Natural killer cell (primary cell): ENCODE measurements around the gene MAEA. TPM values are rescaled to one million over a fixed set of nuclear protein-coding genes. Genes with fewer than 3 reads are reported as not detected.

Experiments used
- ATAC-seq, 3 donors: fragments of 150-1000 bp in 2 of 3; fragments of 200-7000 bp in 1 of 3; cut with Tn5 transposase; 1 replicate in 1 of 3; 2 replicates in 2 of 3; pipeline ENCODE4 v1.10.0; 2021; ENCODE audit warnings: mild to moderate bottlenecking in 2 of 3, moderate library complexity in 2 of 3
- DNase-seq, 2 donors: peaks; one replicate each; pipeline versions ENCODE4 v3.0.0 to v3.0.0-alpha.2; 2013 to 2021; ENCODE audit warnings: mixed read lengths in 1 of 2
- H3K27ac ChIP-seq: one replicate; pipeline ENCODE4 v1.5.1; 2013; ENCODE audit warnings: mild to moderate bottlenecking, low read length
- H3K27me3 ChIP-seq: one replicate; pipeline ENCODE4 v1.6.1; 2013; ENCODE audit warnings: low read length; ENCODE audit not compliant: control insufficient read depth, insufficient read depth
- H3K36me3 ChIP-seq: one replicate; pipeline ENCODE4 v1.6.1; 2013; ENCODE audit warnings: low read length; ENCODE audit not compliant: control insufficient read depth, insufficient read depth
- H3K4me1 ChIP-seq: one replicate; pipeline ENCODE4 v1.6.1; 2013; ENCODE audit warnings: low read length; ENCODE audit not compliant: control insufficient read depth, insufficient read depth
- H3K4me3 ChIP-seq: one replicate; pipeline ENCODE4 v1.5.1; 2013; ENCODE audit warnings: low read length
- H3K9me3 ChIP-seq: one replicate; pipeline ENCODE4 v1.6.1; 2013; ENCODE audit warnings: low read length; ENCODE audit not compliant: control insufficient read depth, insufficient read depth
- H3K27ac Mint-ChIP-seq, 2 donors: one replicate each; pipeline ENCODE4 v1.8.0; 2022; ENCODE audit warnings: mild to moderate bottlenecking in 2 of 2, mixed read lengths in 2 of 2, moderate library complexity in 1 of 2
- H3K27me3 Mint-ChIP-seq, 2 donors: one replicate each; pipeline ENCODE4 v1.8.0; 2022; ENCODE audit warnings: low read depth in 2 of 2, mixed read lengths in 2 of 2
- H3K36me3 Mint-ChIP-seq: one replicate; pipeline ENCODE4 v1.8.0; 2022; ENCODE audit warnings: mixed read lengths
- H3K4me1 Mint-ChIP-seq, 2 donors: one replicate each; pipeline ENCODE4 v1.8.0; 2022; ENCODE audit warnings: mixed read lengths in 2 of 2
- H3K4me3 Mint-ChIP-seq: one replicate; pipeline ENCODE4 v1.8.0; 2022; ENCODE audit warnings: mild to moderate bottlenecking, moderate library complexity, mixed read lengths
- H3K9me3 Mint-ChIP-seq, 2 donors: one replicate each; pipeline ENCODE4 v1.8.0; 2022; ENCODE audit warnings: mixed read lengths in 2 of 2
- CTCF ChIP-seq: fragments of 200-600 bp; IDR thresholded peaks from one replicate; pipeline ENCODE4 v1.8.0; 2022; ENCODE audit warnings: antibody characterized with exemption
- WGBS: methylation state at CpG from one replicate; pipeline ENCODE4 v1.1.7; 2013; ENCODE audit warnings: missing lambda C conversion rate; ENCODE audit not compliant: insufficient coverage; 5-methylcytosine and 5-hydroxymethylcytosine counted together
- intact Hi-C: fragments of 100-400 bp; cut with micrococcal nuclease; formaldehyde crosslinking; loops from one replicate; pipeline ENCODE4 v1.14.2; 2022
- total RNA-seq, 4 donors: library from RNA; stranded (reverse); fragments of 120-200 nt in 1 of 4; gene quantifications; one replicate each; pipeline versions ENCODE4 v1.2.3 to v1.2.4, GENCODE V29; 2013 to 2022

The MAEA gene
- total RNA-seq, 3 donors from 2014 or later (not counting 1 experiment from before 2014, with no cell fraction given) = 63.5 to 89.2 (median 64.0) TPM

GRCh38 chr4:1245481-1246051, 44.1 kb upstream of the MAEA start:
- Mint-ChIP-seq H3K27ac (peak overlapping the region; percentile 91 to 94), H3K36me3 (no peaks in the 10 kb centered on the region), H3K4me3 (peak overlapping the region; percentile 92), H3K27me3 (no peaks in the 10 kb centered on the region), H3K4me1 (peaks cover 63 to 66% of the 10 kb centered on the region in 2 donors), H3K9me3 (no peaks in the 10 kb centered on the region)
- TF ChIP-seq CTCF = no peak
- intact Hi-C loops = loop anchor here (2.0 kb wide), 1 partner anchor 69 kb away; no protein-coding TSS in a partner anchor
- ATAC-seq = no peak
- H3K9me3 ChIP-seq = no peaks in the 10 kb centered on the region
- peak in 1 of 2 donors; percentile 15 for DNase-seq
- peak overlapping the region; percentile 91 for H3K4me3 ChIP-seq
- no peaks in the 10 kb centered on the region for H3K27me3 ChIP-seq
- H3K36me3 ChIP-seq = peaks cover 9% of the 10 kb centered on the region
- peak overlapping the region; percentile 89 for H3K27ac ChIP-seq
- H3K4me1 ChIP-seq = peaks cover 72% of the 10 kb centered on the region
- 67% methylated on average over 26 of the region's 26 CpGs for WGBS

- Histone ChIP-seq H3K9me3 (no peaks in the 10 kb centered on the region), H3K36me3 (peaks cover 6% of the 10 kb centered on the region), H3K4me1 (peaks cover 79% of the 10 kb centered on the region), H3K4me3 (peak overlapping the region; percentile 91), H3K27me3 (no peaks in the 10 kb centered on the region), H3K27ac (peak overlapping the region; percentile 89)
- Mint-ChIP-seq H3K4me3 (peak overlapping the region; percentile 92), H3K9me3 (no peaks in the 10 kb centered on the region), H3K27ac (peak overlapping the region; percentile 91 to 94), H3K27me3 (no peaks in the 10 kb centered on the region), H3K4me1 (peaks cover 66 to 71% of the 10 kb centered on the region in 2 donors), H3K36me3 (no peaks in the 10 kb centered on the region)
- WGBS = 16% methylated on average over 24 of the region's 24 CpGs
- intact Hi-C loops = loop anchor here (2.0 kb wide), 1 partner anchor 69 kb away; no protein-coding TSS in a partner anchor
- ATAC-seq (peak in 1 of 3 donors; percentile 3), DNase-seq (peak; percentile 22 to 37)
- no peak for TF ChIP-seq CTCF
These were observed 43.4 kb upstream of the MAEA start for GRCh38 chr4:1246111-1246881.

- no peak for ATAC-seq
- Mint-ChIP-seq H3K4me1 (peaks cover 69 to 78% of the 10 kb centered on the region in 2 donors), H3K27me3 (no peaks in the 10 kb centered on the region), H3K36me3 (no peaks in the 10 kb centered on the region), H3K27ac (peak overlapping the region; percentile 91 to 94), H3K9me3 (no peaks in the 10 kb centered on the region), H3K4me3 (peak overlapping the region; percentile 92)
- no peak for TF ChIP-seq CTCF
- DNase-seq = peak; percentile 16 to 58
- 4% methylated on average over 43 of the region's 48 CpGs for WGBS
- H3K27me3 ChIP-seq = no peaks in the 10 kb centered on the region
- peaks cover 5% of the 10 kb centered on the region for H3K36me3 ChIP-seq
- H3K9me3 ChIP-seq = no peaks in the 10 kb centered on the region
- peaks cover 83% of the 10 kb centered on the region for H3K4me1 ChIP-seq
- H3K4me3 ChIP-seq = peak overlapping the region; percentile 91
- intact Hi-C loops = loop anchor here (1.0 to 2.0 kb wide), 2 partner anchors 45 to 70 kb away; no protein-coding TSS in a partner anchor
- peak overlapping the region; percentile 89 for H3K27ac ChIP-seq
These were observed 42.5 kb upstream of the MAEA start for GRCh38 chr4:1246901-1247863.
